Measurements from ENCODE around the gene WDR41. TPM values are rescaled to one million over a fixed set of nuclear protein-coding genes. Genes with fewer than 3 reads are reported as not detected.

Gene WDR41
- total RNA-seq, 1 experiment from 2014 or later, result 54.1 TPM

DNA sequence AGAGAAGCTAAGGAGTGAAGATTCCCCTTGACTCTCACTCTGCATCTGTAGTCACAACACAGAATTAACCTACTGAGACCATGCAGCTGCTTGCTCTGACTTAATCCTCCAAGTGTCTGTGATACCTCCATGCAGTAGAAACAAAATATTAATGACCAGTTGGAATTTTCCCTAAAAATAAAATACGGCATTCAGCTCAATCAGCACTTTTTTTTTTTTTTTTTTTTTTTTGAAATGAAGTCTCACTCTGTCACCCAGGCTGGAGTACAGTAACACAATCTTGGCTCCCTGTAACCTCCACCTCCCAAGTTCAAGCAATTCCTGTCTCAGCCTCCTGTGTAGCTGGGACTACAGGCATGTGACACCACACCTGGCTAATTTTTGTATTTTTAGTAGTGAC, 48.4 kb downstream of the WDR41 start:
- Histone ChIP-seq H3K27ac (ENCODE audit: low read depth, low read length) (no peak overlapping the region), H3K4me2 (ENCODE audit: low read length) (no peak overlapping the region), H3K27me3 (ENCODE audit: insufficient read depth, low read length) (no peaks in the 10 kb centered on the region), H3K4me3 (replicated peaks in 1 of 2; ENCODE audit: low read depth in 1 of 2, low read length in 2 of 2) (no peak overlapping the region), H3K79me2 (ENCODE audit: insufficient read depth, low read length) (no peaks in the 10 kb centered on the region), H3K9me3 (ENCODE audit: control insufficient read depth in 1 of 2, insufficient read depth in 1 of 2, low read depth in 1 of 2, low read length in 2 of 2) (no peaks in the 10 kb centered on the region), H3K36me3 (ENCODE audit: control insufficient read depth in 1 of 2, insufficient read depth in 2 of 2, low read length in 2 of 2) (peaks cover 4 to 5% of the 10 kb centered on the region in 2 experiments; a peak in 1 of 4 replicates), H3K9ac (ENCODE audit: low read length) (no peak overlapping the region), H4K20me1 (ENCODE audit: insufficient read depth) (no peaks in the 10 kb centered on the region), H3K9me2 (ENCODE audit: insufficient read depth) (no peaks in the 10 kb centered on the region), H2AFZ (ENCODE audit: low read depth, low read length, poor library complexity, severe bottlenecking) (no peak overlapping the region), H3K4me1 (ENCODE audit: control insufficient read depth in 1 of 2, insufficient read depth in 2 of 2, low read length in 2 of 2) (no peaks in the 10 kb centered on the region)
- ChIA-PET CTCF (no interaction called here), RAD21 (ENCODE audit: low non-redundant PET in 1 of 2, low total read pairs in 2 of 2, uncharacterized antibody in 2 of 2, unreplicated experiment in 2 of 2) (no interaction called here), POLR2A (no interaction called here)
- ATAC-seq (no peak), DNase-seq (ENCODE audit: low read depth, low spot score) (no peak)
- no peak for TF ChIP-seq RAD21 (IDR thresholded peaks at IDR 0.05; ENCODE audit: low read depth)
- TF ChIP-seq EZH2phosphoT487 (IDR thresholded peaks at IDR 0.05; ENCODE audit: borderline replicate concordance), result no peak
- no peak for TF ChIP-seq MAX (IDR thresholded peaks at IDR 0.05)
- TF ChIP-seq REST (IDR thresholded peaks at IDR 0.05; ENCODE audit: low read depth), result no peak
- TF ChIP-seq JUND (IDR thresholded peaks at IDR 0.05), result no peak
- TF ChIP-seq CBX3 (IDR thresholded peaks at IDR 0.05; ENCODE audit: low read depth), result no peak
- intact Hi-C loops (cut with micrococcal nuclease), result no loop called here
- no TSS peak for BruUV-seq (replicated peaks)

DNA sequence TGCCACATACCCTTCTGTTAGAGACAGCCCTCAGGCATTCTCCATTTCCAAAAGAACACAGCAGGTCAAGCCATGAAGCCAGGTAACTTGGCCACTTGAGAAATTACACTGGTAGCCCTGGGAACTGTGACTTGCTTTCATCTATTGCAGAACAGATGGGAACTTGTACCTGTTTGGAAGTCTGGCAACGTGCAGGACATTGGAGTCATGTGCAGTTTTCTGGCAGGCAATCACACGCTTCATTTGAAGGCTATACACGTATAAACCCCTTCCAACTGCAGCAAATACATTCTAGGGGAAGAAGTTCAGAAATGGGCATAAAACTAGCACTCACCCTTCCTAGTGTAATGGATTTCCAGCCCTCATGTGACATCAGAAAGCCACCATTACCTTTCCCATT, 54.0 kb downstream of the WDR41 start:
- Histone ChIP-seq H3K27me3 (ENCODE audit: insufficient read depth, low read length) (no peaks in the 10 kb centered on the region), H3K4me3 (replicated peaks in 1 of 2; ENCODE audit: low read depth in 1 of 2, low read length in 2 of 2) (no peak overlapping the region), H3K9me3 (ENCODE audit: control insufficient read depth in 1 of 2, insufficient read depth in 1 of 2, low read depth in 1 of 2, low read length in 2 of 2) (no peaks in the 10 kb centered on the region), H3K4me2 (ENCODE audit: low read length) (no peak overlapping the region), H4K20me1 (ENCODE audit: insufficient read depth) (no peaks in the 10 kb centered on the region), H3K36me3 (ENCODE audit: control insufficient read depth in 1 of 2, insufficient read depth in 2 of 2, low read length in 2 of 2) (peaks cover 0 to 9% of the 10 kb centered on the region in 2 experiments; a peak in 2 of 4 replicates), H3K27ac (ENCODE audit: low read depth, low read length) (no peak overlapping the region), H3K4me1 (ENCODE audit: control insufficient read depth in 1 of 2, insufficient read depth in 2 of 2, low read length in 2 of 2) (no peaks in the 10 kb centered on the region), H3K79me2 (ENCODE audit: insufficient read depth, low read length) (no peaks in the 10 kb centered on the region), H3K9me2 (ENCODE audit: insufficient read depth) (no peaks in the 10 kb centered on the region), H3K9ac (ENCODE audit: low read length) (no peak overlapping the region), H2AFZ (ENCODE audit: low read depth, low read length, poor library complexity, severe bottlenecking) (no peak overlapping the region)
- ChIA-PET POLR2A (no interaction called here), CTCF (no interaction called here), RAD21 (ENCODE audit: low non-redundant PET in 1 of 2, low total read pairs in 2 of 2, uncharacterized antibody in 2 of 2, unreplicated experiment in 2 of 2) (no interaction called here)
- ATAC-seq (no peak), DNase-seq (ENCODE audit: low read depth, low spot score) (no peak)
- BruUV-seq (replicated peaks), result no TSS peak
- intact Hi-C loops (cut with micrococcal nuclease), result loop anchor here (10.0 kb wide), 1 partner anchor 293 kb away; no protein-coding TSS in a partner anchor
- TF ChIP-seq, protein P1, sequence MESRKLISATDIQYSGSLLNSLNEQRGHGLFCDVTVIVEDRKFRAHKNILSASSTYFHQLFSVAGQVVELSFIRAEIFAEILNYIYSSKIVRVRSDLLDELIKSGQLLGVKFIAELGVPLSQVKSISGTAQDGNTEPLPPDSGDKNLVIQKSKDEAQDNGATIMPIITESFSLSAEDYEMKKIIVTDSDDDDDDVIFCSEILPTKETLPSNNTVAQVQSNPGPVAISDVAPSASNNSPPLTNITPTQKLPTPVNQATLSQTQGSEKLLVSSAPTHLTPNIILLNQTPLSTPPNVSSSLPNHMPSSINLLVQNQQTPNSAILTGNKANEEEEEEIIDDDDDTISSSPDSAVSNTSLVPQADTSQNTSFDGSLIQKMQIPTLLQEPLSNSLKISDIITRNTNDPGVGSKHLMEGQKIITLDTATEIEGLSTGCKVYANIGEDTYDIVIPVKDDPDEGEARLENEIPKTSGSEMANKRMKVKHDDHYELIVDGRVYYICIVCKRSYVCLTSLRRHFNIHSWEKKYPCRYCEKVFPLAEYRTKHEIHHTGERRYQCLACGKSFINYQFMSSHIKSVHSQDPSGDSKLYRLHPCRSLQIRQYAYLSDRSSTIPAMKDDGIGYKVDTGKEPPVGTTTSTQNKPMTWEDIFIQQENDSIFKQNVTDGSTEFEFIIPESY (IDR thresholded peaks at IDR 0.05; ENCODE audit: extremely low read depth, insufficient replicate concordance, low read length), result no peak
- no peak for TF ChIP-seq CTCF (IDR thresholded peaks at IDR 0.05 in 2 of 3, conservative IDR thresholded peaks at IDR 0.05 in 1 of 3; ENCODE audit: borderline replicate concordance in 1 of 3, insufficient read depth in 1 of 3, low read depth in 2 of 3, low read length in 2 of 3)
- no peak for TF ChIP-seq EGR1 (IDR thresholded peaks at IDR 0.05; ENCODE audit: low read depth)
- TF ChIP-seq ZNF274 (IDR thresholded peaks at IDR 0.05; ENCODE audit: low read depth, low read length), result no peak
- no peak for TF ChIP-seq YY1 (IDR thresholded peaks at IDR 0.05; ENCODE audit: extremely low read depth, insufficient replicate concordance, low read depth, low read length)
- TF ChIP-seq EZH2phosphoT487 (IDR thresholded peaks at IDR 0.05; ENCODE audit: borderline replicate concordance), result no peak

All from HCT116 (cell line).